Measurements from ENCODE around the gene CLEC17A. TPM values are rescaled to one million over a fixed set of nuclear protein-coding genes. Genes with fewer than 3 reads are reported as not detected.
"Not testable (repeated sequence)": the region's sequence is repeated elsewhere in the genome, so short reads cannot be mapped to it uniquely, and the experiment has no call there.

CLEC17A gene, protein sequence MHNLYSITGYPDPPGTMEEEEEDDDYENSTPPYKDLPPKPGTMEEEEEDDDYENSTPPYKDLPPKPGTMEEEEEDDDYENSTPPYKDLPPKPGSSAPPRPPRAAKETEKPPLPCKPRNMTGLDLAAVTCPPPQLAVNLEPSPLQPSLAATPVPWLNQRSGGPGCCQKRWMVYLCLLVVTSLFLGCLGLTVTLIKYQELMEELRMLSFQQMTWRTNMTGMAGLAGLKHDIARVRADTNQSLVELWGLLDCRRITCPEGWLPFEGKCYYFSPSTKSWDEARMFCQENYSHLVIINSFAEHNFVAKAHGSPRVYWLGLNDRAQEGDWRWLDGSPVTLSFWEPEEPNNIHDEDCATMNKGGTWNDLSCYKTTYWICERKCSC
- not detected in 3 replicates for total RNA-seq

DNA sequence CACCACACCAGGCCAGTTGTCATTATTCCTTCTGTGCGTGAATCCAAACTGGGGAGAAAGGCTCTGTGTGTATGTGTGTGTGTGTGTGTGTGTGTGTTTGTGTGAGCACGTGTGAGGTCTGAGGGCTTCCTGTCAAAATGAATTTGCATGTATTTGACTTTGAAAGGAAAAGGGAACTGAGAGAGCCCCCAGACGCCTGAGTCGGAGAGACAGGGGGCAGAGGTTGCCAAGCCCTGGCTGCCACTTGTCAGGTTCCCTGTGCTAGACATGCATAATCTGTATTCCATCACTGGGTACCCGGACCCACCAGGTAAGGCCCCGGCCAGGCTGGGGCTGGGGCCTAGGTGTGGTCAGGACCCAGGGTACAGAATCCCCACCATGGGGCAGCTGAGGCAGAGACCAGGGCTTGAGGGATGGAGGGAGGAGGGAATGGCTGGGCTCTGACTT is at the start of gene CLEC17A:
Gene CLEC17A (plus strand): TSS at position 191 of the 447 bp plus-strand sequence. CDS start 77 bp downstream, at position 268.
- Mint-ChIP-seq H3K4me1 (no peaks in the 10 kb centered on the region), H3K9me3 (no peaks in the 10 kb centered on the region), H3K36me3 (no peaks in the 10 kb centered on the region), H3K27me3 (ENCODE audit: low read depth) (no peaks in the 10 kb centered on the region), H3K27ac (no peak within 1 kb of the TSS), H3K4me3 (no peak within 1 kb of the TSS)
- DNase-seq (ENCODE audit: low spot score in 2 of 2, unreplicated experiment in 2 of 2): no peak
- TF ChIP-seq, protein P1, sequence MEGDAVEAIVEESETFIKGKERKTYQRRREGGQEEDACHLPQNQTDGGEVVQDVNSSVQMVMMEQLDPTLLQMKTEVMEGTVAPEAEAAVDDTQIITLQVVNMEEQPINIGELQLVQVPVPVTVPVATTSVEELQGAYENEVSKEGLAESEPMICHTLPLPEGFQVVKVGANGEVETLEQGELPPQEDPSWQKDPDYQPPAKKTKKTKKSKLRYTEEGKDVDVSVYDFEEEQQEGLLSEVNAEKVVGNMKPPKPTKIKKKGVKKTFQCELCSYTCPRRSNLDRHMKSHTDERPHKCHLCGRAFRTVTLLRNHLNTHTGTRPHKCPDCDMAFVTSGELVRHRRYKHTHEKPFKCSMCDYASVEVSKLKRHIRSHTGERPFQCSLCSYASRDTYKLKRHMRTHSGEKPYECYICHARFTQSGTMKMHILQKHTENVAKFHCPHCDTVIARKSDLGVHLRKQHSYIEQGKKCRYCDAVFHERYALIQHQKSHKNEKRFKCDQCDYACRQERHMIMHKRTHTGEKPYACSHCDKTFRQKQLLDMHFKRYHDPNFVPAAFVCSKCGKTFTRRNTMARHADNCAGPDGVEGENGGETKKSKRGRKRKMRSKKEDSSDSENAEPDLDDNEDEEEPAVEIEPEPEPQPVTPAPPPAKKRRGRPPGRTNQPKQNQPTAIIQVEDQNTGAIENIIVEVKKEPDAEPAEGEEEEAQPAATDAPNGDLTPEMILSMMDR (IDR thresholded peaks at IDR 0.05; ENCODE audit: unreplicated experiment): no peak

DNA sequence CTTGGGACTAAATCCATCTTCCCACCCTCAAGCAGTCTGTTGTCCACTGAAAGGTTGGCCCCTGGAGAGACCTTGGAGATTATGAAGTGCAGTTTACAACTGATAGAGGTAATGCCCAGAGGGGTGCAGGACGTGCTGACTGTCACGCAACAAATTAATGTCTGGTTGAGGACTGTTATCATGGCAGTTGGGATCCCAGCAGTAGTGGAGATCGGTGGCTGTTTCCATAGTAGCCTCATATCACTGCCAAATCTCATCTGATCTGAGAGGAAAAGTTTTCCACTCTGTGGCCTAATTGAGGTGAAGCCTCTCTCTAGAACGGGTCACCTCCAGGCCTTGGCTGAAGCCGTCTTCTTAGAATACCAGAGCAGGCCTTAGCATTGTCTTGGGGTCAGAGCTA is 49.4 kb upstream of the CLEC17A start:
- Mint-ChIP-seq H3K36me3 (peaks cover 3% of the 10 kb centered on the region), H3K9me3 (no peaks in the 10 kb centered on the region), H3K27me3 (ENCODE audit: low read depth) (no peaks in the 10 kb centered on the region), H3K4me1 (peaks cover 21% of the 10 kb centered on the region), H3K27ac (peak overlapping the region; percentile 59), H3K4me3 (no peak overlapping the region)
- TF ChIP-seq, protein P1 (IDR thresholded peaks at IDR 0.05; ENCODE audit: unreplicated experiment): no peak
- DNase-seq (ENCODE audit: low spot score in 2 of 2, unreplicated experiment in 2 of 2): no peak

DNA sequence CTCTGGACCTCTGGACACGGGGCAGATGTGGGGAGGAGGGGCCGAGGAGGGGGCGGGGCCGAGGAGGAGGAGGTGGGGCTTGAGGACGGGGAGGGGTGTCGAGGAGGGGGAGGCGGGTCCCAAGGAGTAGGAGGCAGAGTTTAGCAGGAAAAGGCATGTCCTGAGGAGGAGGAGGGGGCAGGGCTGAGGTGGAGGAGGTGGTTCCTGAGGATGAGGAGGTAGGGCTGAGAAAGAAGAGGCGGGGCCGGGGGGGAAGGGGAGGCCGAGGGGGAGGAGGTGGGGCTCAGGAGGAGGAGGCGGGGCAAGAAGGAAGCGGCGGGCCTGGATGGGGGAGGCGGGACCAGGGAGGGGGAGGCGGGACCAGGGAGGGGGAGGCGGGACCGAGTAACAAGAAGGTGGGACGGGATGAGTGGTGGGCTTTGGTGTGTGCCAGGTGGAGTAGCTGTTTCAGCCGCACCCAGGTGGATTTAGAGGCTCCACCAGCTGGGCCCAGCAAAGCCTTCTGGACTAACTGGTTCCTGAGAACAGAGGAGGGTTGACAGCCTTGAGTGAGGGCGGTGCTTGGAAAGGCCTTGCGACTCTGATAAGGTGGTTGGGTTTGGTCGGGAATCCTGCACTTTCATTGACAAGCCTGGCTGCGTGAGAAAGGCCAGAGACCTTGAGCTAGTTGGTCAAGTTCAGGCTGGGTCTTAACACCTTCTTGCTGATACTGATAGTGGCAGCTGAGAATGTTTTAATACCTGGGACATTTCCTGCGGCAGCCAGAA is 45.8 kb upstream of the CLEC17A start:
- DNase-seq (ENCODE audit: low spot score in 2 of 2, unreplicated experiment in 2 of 2): peak; percentile 68 to 74
- H3K36me3 Mint-ChIP-seq: peaks cover 3% of the 10 kb centered on the region
- H3K27me3 Mint-ChIP-seq (ENCODE audit: low read depth): no peaks in the 10 kb centered on the region
- H3K27ac Mint-ChIP-seq: peak overlapping the region; percentile 87
- peaks cover 12% of the 10 kb centered on the region for H3K4me1 Mint-ChIP-seq
- no peaks in the 10 kb centered on the region for H3K9me3 Mint-ChIP-seq
- peak overlapping the region; percentile 69 for H3K4me3 Mint-ChIP-seq
- TF ChIP-seq, protein P1 (IDR thresholded peaks at IDR 0.05; ENCODE audit: unreplicated experiment): no peak

DNA sequence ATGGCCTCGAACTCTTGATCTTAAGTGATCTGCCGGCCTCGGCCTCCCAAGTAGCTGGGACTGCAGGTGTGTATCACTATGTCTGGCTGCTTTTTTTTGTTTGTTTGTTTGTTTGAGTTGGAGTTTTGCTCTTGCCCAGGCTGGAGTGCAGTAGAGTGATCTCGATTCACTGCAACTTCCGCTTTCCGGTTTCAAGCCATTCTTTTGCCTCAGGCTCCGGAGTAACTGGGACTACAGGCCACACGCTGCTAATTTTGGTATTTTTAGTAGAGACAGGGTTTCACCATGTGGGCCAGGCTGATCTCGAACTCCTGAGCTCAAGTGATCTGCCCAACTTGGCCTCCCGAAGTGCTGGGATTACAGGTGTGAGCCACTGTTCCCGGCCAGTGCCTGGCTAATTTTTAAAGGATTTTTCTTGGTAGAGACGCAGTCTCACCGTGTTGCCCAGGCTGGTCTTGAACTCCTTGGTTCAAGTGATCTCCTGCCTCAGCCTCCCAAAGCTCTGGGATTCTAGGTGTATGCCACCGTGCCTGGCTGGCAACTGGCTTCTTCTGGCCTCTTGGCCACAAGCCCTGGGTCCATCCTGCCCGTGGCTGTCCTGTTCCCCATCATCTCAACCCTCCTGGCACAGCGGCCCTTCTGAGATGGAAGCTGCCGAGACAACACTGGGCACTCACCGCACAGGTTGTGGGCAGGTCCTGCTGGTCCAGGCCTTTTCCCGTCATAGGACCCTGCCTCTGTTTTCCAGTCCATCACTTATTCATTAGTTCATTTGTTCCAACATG is 42.0 kb upstream of the CLEC17A start:
- H3K4me1 Mint-ChIP-seq: peaks cover 24% of the 10 kb centered on the region
- H3K27ac Mint-ChIP-seq: no peak overlapping the region
- H3K4me3 Mint-ChIP-seq: no peak overlapping the region
- no peaks in the 10 kb centered on the region for H3K36me3 Mint-ChIP-seq
- no peaks in the 10 kb centered on the region for H3K9me3 Mint-ChIP-seq
- H3K27me3 Mint-ChIP-seq (ENCODE audit: low read depth): no peaks in the 10 kb centered on the region
- DNase-seq (ENCODE audit: low spot score in 2 of 2, unreplicated experiment in 2 of 2): no peak
- TF ChIP-seq, protein P1 (IDR thresholded peaks at IDR 0.05; ENCODE audit: unreplicated experiment): no peak

DNA sequence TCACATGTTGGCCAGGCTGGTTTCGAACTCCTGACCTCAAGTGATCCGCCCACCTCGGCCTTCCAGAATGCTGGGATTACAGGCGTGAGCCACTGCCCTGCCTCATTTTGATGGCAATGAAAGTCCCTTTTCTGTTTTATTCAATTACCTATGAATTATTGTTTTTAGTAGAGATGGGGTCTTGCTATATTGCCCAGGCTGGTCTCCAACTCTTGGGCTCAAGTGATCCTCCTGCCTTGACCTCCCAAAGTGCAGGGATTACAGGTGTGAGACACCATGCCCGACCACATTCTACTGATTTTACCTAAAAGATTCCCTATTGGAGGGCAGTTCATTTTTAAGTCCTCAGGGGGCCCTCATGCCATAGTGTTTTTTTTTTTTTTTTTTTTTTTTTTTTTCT is 40.9 kb upstream of the CLEC17A start:
- not testable (repeated sequence) for H3K27me3 Mint-ChIP-seq (ENCODE audit: low read depth); H3K4me3 Mint-ChIP-seq; H3K27ac Mint-ChIP-seq; H3K9me3 Mint-ChIP-seq; H3K36me3 Mint-ChIP-seq; DNase-seq (ENCODE audit: low spot score in 2 of 2, unreplicated experiment in 2 of 2)
- peaks cover 24% of the 10 kb centered on the region for H3K4me1 Mint-ChIP-seq
